Measurements from ENCODE around the gene KNOP1. TPM values are rescaled to one million over a fixed set of nuclear protein-coding genes. Genes with fewer than 3 reads are reported as not detected.

KNOP1 gene, protein sequence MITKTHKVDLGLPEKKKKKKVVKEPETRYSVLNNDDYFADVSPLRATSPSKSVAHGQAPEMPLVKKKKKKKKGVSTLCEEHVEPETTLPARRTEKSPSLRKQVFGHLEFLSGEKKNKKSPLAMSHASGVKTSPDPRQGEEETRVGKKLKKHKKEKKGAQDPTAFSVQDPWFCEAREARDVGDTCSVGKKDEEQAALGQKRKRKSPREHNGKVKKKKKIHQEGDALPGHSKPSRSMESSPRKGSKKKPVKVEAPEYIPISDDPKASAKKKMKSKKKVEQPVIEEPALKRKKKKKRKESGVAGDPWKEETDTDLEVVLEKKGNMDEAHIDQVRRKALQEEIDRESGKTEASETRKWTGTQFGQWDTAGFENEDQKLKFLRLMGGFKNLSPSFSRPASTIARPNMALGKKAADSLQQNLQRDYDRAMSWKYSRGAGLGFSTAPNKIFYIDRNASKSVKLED
- total RNA-seq: 10 to 100 TPM in 1 of 9 donors, 1 to 10 TPM in 8; 6.3 to 11.5 (median 7.9) TPM
- 10 to 100 TPM in 1 of 2 donors, 1 to 10 TPM in 1; 9.1 to 12.1 TPM for polyA plus RNA-seq
- long read RNA-seq, donor 1, full-length matches to known transcripts: 3 of 8 reads
- long read RNA-seq, donor 1, partial matches to known transcripts: 3 of 8 reads
- long read RNA-seq, donor 1, other reads (novel, unspliced or antisense): 2 of 8 reads
- long read RNA-seq, donor 2, partial matches to known transcripts: 0 of 1 reads
- long read RNA-seq, donor 2, other reads (novel, unspliced or antisense): 1 of 1 reads
- long read RNA-seq, donor 3, partial matches to known transcripts: 5 of 7 reads
- long read RNA-seq, donor 3, other reads (novel, unspliced or antisense): 2 of 7 reads

DNA sequence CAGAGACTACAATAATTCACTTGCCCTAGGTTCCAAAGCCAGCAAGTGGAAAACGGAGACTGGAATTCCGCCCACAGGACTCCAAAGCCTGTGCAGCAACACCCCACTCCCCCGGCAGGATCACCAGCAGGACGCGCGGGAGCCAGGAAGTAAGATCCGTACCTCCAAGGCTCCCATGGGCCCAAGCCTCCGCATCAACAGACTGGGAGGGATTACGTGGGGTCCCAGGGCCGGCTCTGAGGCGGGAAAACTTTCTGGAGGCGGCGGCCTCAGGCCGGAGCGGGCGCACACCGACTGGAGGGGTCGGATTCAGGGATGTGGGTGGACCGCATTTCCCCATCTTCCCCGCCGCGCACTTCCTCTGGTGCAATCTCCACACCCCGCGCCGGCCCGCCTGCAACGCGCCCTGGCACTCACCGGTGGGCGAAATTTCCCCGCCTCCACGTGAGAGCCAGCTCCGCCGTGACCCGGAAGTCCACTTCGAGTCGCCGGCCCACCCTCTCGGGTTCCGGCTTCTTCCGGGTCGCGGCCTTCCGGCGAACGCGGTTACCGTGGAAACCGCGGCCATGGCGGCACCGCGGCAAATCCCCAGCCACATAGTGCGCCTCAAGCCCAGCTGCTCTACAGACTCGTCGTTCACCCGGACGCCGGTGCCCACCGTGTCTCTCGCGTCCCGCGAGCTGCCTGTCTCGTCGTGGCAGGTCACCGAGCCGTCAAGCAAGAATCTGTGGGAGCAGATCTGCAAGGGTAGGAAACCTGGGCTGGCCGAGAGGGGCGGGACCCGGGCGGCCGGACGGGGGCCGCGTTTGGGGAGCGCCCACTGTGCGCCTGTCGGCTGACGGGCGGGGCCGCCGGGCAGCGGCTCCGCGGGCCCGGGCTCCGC lies at the start of gene KNOP1, which contains the start of gene IQCK:
Gene KNOP1 (minus strand): TSS at position 487 of the 883 bp plus-strand sequence. CDS start 3,192 bp downstream, outside the sequence.
Gene IQCK (plus strand): TSS at position 531 of the 883 bp plus-strand sequence. CDS start 36 bp downstream, at position 567.
- Histone ChIP-seq H3K9me3 (no peaks in the 10 kb centered on the region), H3K27ac (peak within 1 kb of the TSS in 11 of 12 donors; percentile 75 to 94 (median 85)), H3K4me3 (peak within 1 kb of the TSS; percentile 67 to 99 (median 87)), H3K36me3 (peaks cover 0 to 22% (median 15%) of the 10 kb centered on the region in 9 donors), H3K27me3 (no peaks in the 10 kb centered on the region), H3K4me1 (peaks cover 0 to 44% (median 35%) of the 10 kb centered on the region in 12 donors)
- ATAC-seq (peak; percentile 93 to 98 (median 98)), DNase-seq (peak; percentile 92 to 94 (median 93))
- TF ChIP-seq, protein P1, sequence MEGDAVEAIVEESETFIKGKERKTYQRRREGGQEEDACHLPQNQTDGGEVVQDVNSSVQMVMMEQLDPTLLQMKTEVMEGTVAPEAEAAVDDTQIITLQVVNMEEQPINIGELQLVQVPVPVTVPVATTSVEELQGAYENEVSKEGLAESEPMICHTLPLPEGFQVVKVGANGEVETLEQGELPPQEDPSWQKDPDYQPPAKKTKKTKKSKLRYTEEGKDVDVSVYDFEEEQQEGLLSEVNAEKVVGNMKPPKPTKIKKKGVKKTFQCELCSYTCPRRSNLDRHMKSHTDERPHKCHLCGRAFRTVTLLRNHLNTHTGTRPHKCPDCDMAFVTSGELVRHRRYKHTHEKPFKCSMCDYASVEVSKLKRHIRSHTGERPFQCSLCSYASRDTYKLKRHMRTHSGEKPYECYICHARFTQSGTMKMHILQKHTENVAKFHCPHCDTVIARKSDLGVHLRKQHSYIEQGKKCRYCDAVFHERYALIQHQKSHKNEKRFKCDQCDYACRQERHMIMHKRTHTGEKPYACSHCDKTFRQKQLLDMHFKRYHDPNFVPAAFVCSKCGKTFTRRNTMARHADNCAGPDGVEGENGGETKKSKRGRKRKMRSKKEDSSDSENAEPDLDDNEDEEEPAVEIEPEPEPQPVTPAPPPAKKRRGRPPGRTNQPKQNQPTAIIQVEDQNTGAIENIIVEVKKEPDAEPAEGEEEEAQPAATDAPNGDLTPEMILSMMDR (IDR thresholded peaks at IDR 0.05): peak in 2 of 12 donors; percentile 18 to 19
- TF ChIP-seq POLR2A (IDR thresholded peaks at IDR 0.05): peak in 1 of 2 donors; percentile 67
- intact Hi-C loops (cut with DNase I): loop anchor here in 9 of 10 donors (2.0 to 10.0 kb wide), 8 partner anchors 34 to 167 kb away; partner anchors contain the start of genes GPRC5B (in 6 of the 9) and VPS35L (in 1 of the 9)
- WGBS, 4 donors: 0 to 1% (median 0%) methylated on average over 32 to 88 of the region's 88 CpGs

DNA sequence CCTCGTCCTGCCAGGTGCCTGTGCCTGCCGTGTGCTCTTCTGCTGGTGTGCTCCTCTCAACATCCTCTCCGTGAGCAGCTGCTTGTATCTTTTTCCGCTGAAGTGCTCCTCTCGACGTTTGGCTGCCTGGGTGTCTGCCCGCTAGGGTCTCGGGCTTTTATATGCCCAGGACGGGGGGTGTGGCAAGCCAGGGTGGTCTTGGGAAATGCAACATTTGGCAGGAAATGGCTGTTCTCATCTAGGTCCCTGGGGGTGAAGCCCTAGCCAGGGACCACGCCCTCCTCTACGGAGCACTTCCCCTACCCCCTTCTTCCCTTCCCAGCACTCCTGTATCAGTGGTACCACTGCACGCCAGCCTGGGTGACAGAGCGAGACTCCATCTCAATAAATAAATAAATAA lies 49.5 kb upstream of the KNOP1 start:
- no peak for DNase-seq
- intact Hi-C loops (cut with DNase I): loop anchor here in 1 of 10 donors (5.0 kb wide), 1 partner anchor 95 kb away; no protein-coding TSS in a partner anchor
- H3K27me3 ChIP-seq: no peaks in the 10 kb centered on the region
- no peak for ATAC-seq
- no peak overlapping the region for H3K4me3 ChIP-seq
- H3K27ac ChIP-seq: peak overlapping the region in 1 of 12 donors; percentile 66
- TF ChIP-seq POLR2A (IDR thresholded peaks at IDR 0.05): no peak
- TF ChIP-seq, protein P1 (IDR thresholded peaks at IDR 0.05): no peak
- H3K36me3 ChIP-seq: peaks cover 0 to 3% (median 0%) of the 10 kb centered on the region in 9 donors
- WGBS, 4 donors: 81 to 89% (median 84%) methylated on average over 13 of the region's 13 CpGs
- H3K4me1 ChIP-seq: peaks cover 0 to 25% (median 9%) of the 10 kb centered on the region in 12 donors
- peaks cover 0 to 18% (median 2%) of the 10 kb centered on the region in 12 donors for H3K9me3 ChIP-seq

DNA sequence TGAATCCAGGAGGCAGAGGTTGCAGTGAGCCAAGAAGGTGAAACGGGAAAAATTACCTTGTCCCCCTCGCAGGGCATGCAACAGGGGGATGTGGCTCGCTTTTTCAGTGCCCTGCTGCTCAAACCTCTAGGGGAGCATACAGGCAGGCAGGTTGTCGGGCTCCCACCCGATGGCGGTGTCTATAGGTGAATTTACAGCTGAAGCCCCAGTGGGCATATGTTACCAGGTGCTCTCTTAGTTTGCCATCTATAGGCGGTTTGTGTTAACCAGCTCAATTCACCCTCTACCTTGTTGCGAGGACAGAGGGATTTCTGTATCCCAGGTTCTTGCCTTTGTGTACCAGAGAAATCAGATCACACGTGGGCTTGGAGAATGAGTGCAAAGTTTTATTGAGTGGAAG lies 49.0 kb upstream of the KNOP1 start:
- Histone ChIP-seq H3K27me3 (no peaks in the 10 kb centered on the region), H3K36me3 (peaks cover 0 to 3% (median 0%) of the 10 kb centered on the region in 9 donors), H3K9me3 (peaks cover 0 to 18% (median 2%) of the 10 kb centered on the region in 12 donors), H3K4me3 (no peak overlapping the region), H3K4me1 (peaks cover 0 to 28% (median 9%) of the 10 kb centered on the region in 12 donors), H3K27ac (peak overlapping the region in 1 of 12 donors; percentile 66)
- ATAC-seq: no peak
- TF ChIP-seq, protein P1 (IDR thresholded peaks at IDR 0.05): no peak
- no peak for TF ChIP-seq POLR2A (IDR thresholded peaks at IDR 0.05)
- intact Hi-C loops (cut with DNase I): loop anchor here in 1 of 10 donors (5.0 kb wide), 1 partner anchor 95 kb away; no protein-coding TSS in a partner anchor
- 95% methylated on average over 6 to 9 of the region's 9 CpGs for WGBS, 4 donors
- no peak for DNase-seq
